GM23338 (cell line): Measurements from ENCODE around the gene RNF130. TPM values are rescaled to one million over a fixed set of nuclear protein-coding genes. Genes with fewer than 3 reads are reported as not detected.

Experiments used
- ATAC-seq: fragments of 200-7000 bp; cut with Tn5 transposase; 3 replicates; pipeline ENCODE4 v1.9.1; 2020
- DNase-seq: peaks from one replicate; pipeline ENCODE4 v3.0.0-alpha.2; 2015; ENCODE audit warnings: low spot score
- H2AFZ ChIP-seq: fragments of 200-600 bp; sonication (generic); 2 replicates; pipeline ENCODE4 v1.8.0; 2016; ENCODE audit warnings: antibody characterized with exemption, mild to moderate bottlenecking, moderate library complexity
- H3F3A ChIP-seq: fragments of 200-600 bp; sonication (generic); replicated peaks from 2 replicates; pipeline ENCODE4 v1.8.0; 2017; ENCODE audit warnings: antibody characterized with exemption, mixed run types, low read depth
- H3K27ac ChIP-seq: fragments of 200-600 bp; sonication (generic); 2 replicates; pipeline ENCODE4 v1.6.1; 2016; ENCODE audit warnings: low read depth
- H3K27me3 ChIP-seq: fragments of 200-600 bp; sonication (generic); 2 replicates; pipeline ENCODE4 v1.8.0; 2016; ENCODE audit warnings: mild to moderate bottlenecking, mixed run types, moderate library complexity; ENCODE audit not compliant: insufficient read depth
- H3K36me3 ChIP-seq: fragments of 200-600 bp; sonication (generic); 2 replicates; pipeline ENCODE4 v1.8.0; 2016; ENCODE audit warnings: mild to moderate bottlenecking; ENCODE audit not compliant: insufficient read depth
- H3K4me1 ChIP-seq: fragments of 200-600 bp; sonication (generic); 2 replicates; pipeline ENCODE4 v1.8.0; 2016; ENCODE audit warnings: mild to moderate bottlenecking, moderate library complexity; ENCODE audit not compliant: insufficient read depth
- H3K4me2 ChIP-seq: fragments of 200-600 bp; sonication (generic); 2 replicates; pipeline ENCODE4 v1.7.1; 2017; ENCODE audit warnings: mixed run types
- H3K4me3 ChIP-seq: fragments of 200-600 bp; sonication (generic); 2 replicates; pipeline ENCODE4 v1.6.1; 2016; ENCODE audit warnings: mixed run types
- H3K79me2 ChIP-seq: fragments of 200-600 bp; sonication (generic); replicated peaks from 2 replicates; pipeline ENCODE4 v1.8.0; 2017; ENCODE audit warnings: mild to moderate bottlenecking; ENCODE audit not compliant: insufficient read depth
- H3K9me2 ChIP-seq: fragments of 200-600 bp; sonication (generic); 2 replicates; pipeline ENCODE4 v1.8.0; 2017; ENCODE audit not compliant: insufficient read depth
- H4K20me1 ChIP-seq: fragments of 200-600 bp; sonication (generic); replicated peaks from 2 replicates; pipeline ENCODE4 v1.8.0; 2017; ENCODE audit warnings: mild to moderate bottlenecking; ENCODE audit not compliant: insufficient read depth
- H3K27ac Mint-ChIP-seq: 2 replicates; pipeline ENCODE4 v1.8.0; 2020; ENCODE audit warnings: inconsistent platforms, mild to moderate bottlenecking, moderate library complexity, mixed read lengths
- H3K27me3 Mint-ChIP-seq: 3 replicates; pipeline ENCODE4 v1.8.0; 2022; ENCODE audit warnings: low read depth, mild to moderate bottlenecking, moderate library complexity, mixed read lengths, inconsistent platforms; ENCODE audit not compliant: insufficient read depth, poor library complexity
- H3K36me3 Mint-ChIP-seq: 3 replicates; pipeline ENCODE4 v1.8.0; 2021; ENCODE audit warnings: low read depth, mild to moderate bottlenecking, inconsistent platforms, moderate library complexity, mixed read lengths
- H3K4me1 Mint-ChIP-seq: 3 replicates; pipeline ENCODE4 v1.8.0; 2020; ENCODE audit warnings: mild to moderate bottlenecking, inconsistent platforms, mixed read lengths
- H3K4me3 Mint-ChIP-seq: 3 replicates; pipeline ENCODE4 v1.8.0; 2021; ENCODE audit warnings: moderate library complexity, mild to moderate bottlenecking, inconsistent platforms, mixed read lengths
- H3K9me3 Mint-ChIP-seq: 3 replicates; pipeline ENCODE4 v1.8.0; 2020; ENCODE audit warnings: moderate library complexity, mild to moderate bottlenecking, inconsistent platforms, mixed read lengths
- CREB1 ChIP-seq: fragments of 250-450 bp; sonication (Bioruptor Pico); IDR thresholded peaks from 2 replicates; pipeline ENCODE4 v1.5.0; 2020; ENCODE audit warnings: low read depth, mild to moderate bottlenecking, moderate library complexity
- EZH2 ChIP-seq: fragments of 200-600 bp; sonication (generic); IDR thresholded peaks from one replicate; pipeline ENCODE4 v1.8.0; 2017; ENCODE audit warnings: antibody characterized with exemption, mild to moderate bottlenecking, low read depth; ENCODE audit not compliant: unreplicated experiment
- NANOG ChIP-seq: IDR thresholded peaks from 2 replicates; pipeline ENCODE4 v1.6.1; 2016; ENCODE audit warnings: antibody characterized with exemption, borderline replicate concordance
- POLR2AphosphoS5 ChIP-seq: IDR thresholded peaks from 2 replicates; pipeline ENCODE4 v1.6.1; 2016; ENCODE audit warnings: antibody characterized with exemption, low read depth
- STAT1 ChIP-seq: IDR thresholded peaks from one replicate; pipeline ENCODE4 v1.6.1; 2016; ENCODE audit warnings: antibody characterized with exemption; ENCODE audit not compliant: unreplicated experiment
- polyA plus RNA-seq: library from polyadenylated mRNA; unstranded; fragments of >200 nt; fragmentation: Nextera tagmentation; extraction: Ambion mirVana; gene quantifications from 2 replicates; pipeline ENCODE4 v1.2.1, GENCODE V29; 2016
- total RNA-seq: library from RNA; depleted of rRNA; stranded (reverse); fragments of >200 nt; shearing (Covaris generic); gene quantifications from 2 replicates; pipeline ENCODE4 v1.2.3, GENCODE V29; 2014
- TF ChIP-seq, protein P1 (sequence below), 2 experiments: fragments of 200-600 bp in 1 of 2; sonication (generic) in 1 of 2; conservative IDR thresholded peaks; 2 replicates each; pipeline versions ENCODE4 v1.5.1 to v1.6.1; 2016 to 2017; ENCODE audit warnings: antibody characterized with exemption in 2 of 2, low read depth in 2 of 2, mild to moderate bottlenecking in 2 of 2, moderate library complexity in 1 of 2
- TF ChIP-seq, protein P2 (sequence below): IDR thresholded peaks from 2 replicates; pipeline ENCODE4 v1.6.1; 2016; ENCODE audit warnings: antibody characterized with exemption
- TF ChIP-seq, protein P3 (sequence below): IDR thresholded peaks from one replicate; pipeline ENCODE4 v1.6.1; 2018; ENCODE audit warnings: antibody characterized with exemption; ENCODE audit not compliant: unreplicated experiment

The RNF130 gene
- total and polyA plus RNA-seq, 2 experiments from 2014 or later: 60.1 to 97.3 TPM

DNA sequence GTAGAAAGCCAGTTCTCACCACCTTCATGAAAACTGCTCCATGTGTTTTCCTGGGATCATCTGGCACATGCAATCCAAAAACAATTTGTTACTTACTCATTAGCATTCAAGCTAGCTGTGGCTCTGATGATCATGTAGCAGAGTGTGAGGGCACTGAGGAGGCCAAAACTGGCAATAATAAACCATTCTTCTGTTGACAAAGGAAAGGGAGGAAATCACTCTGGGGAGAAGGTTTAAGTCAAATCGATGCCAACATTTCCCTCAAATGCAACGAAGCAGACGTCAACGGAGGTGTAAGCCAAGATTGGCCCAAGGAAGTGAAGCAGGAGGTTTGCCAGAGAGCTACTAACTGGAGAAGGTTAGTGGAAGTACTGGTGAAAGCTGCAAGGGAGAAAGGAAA is 108.2 kb downstream of the RNF130 start:
- H3K4me3 Mint-ChIP-seq: no peak overlapping the region
- Histone ChIP-seq H3K4me2 (no peak overlapping the region), H3K79me2 (no peaks in the 10 kb centered on the region), H3K36me3 (no peaks in the 10 kb centered on the region), H3K27me3 (no peaks in the 10 kb centered on the region), H3K4me1 (no peaks in the 10 kb centered on the region), H2AFZ (no peak overlapping the region), H3K4me3 (no peak overlapping the region), H3K27ac (no peak overlapping the region), H3K9me2 (0 out of 2 replicates have a peak, but pooled peaks cover 3% of the 10 kb centered on the region), H4K20me1 (peaks cover 2% of the 10 kb centered on the region; the same call in 1 of the 2 replicates), H3F3A (no peaks in the 10 kb centered on the region)
- DNase-seq (no peak), ATAC-seq (no peak)
- TF ChIP-seq CREB1: no peak
- TF ChIP-seq, protein P1, sequence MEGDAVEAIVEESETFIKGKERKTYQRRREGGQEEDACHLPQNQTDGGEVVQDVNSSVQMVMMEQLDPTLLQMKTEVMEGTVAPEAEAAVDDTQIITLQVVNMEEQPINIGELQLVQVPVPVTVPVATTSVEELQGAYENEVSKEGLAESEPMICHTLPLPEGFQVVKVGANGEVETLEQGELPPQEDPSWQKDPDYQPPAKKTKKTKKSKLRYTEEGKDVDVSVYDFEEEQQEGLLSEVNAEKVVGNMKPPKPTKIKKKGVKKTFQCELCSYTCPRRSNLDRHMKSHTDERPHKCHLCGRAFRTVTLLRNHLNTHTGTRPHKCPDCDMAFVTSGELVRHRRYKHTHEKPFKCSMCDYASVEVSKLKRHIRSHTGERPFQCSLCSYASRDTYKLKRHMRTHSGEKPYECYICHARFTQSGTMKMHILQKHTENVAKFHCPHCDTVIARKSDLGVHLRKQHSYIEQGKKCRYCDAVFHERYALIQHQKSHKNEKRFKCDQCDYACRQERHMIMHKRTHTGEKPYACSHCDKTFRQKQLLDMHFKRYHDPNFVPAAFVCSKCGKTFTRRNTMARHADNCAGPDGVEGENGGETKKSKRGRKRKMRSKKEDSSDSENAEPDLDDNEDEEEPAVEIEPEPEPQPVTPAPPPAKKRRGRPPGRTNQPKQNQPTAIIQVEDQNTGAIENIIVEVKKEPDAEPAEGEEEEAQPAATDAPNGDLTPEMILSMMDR (conservative IDR thresholded peaks at IDR 0.05; ENCODE audit: low read depth in 2 of 2): no peak
- H3K9me3 Mint-ChIP-seq: no peaks in the 10 kb centered on the region
- peaks cover 40% of the 10 kb centered on the region for H3K36me3 Mint-ChIP-seq
- H3K27ac Mint-ChIP-seq: no peak overlapping the region
- peaks cover 4% of the 10 kb centered on the region; the same call in 2 of the 3 replicates for H3K4me1 Mint-ChIP-seq
- peaks cover 3% of the 10 kb centered on the region for H3K27me3 Mint-ChIP-seq

DNA sequence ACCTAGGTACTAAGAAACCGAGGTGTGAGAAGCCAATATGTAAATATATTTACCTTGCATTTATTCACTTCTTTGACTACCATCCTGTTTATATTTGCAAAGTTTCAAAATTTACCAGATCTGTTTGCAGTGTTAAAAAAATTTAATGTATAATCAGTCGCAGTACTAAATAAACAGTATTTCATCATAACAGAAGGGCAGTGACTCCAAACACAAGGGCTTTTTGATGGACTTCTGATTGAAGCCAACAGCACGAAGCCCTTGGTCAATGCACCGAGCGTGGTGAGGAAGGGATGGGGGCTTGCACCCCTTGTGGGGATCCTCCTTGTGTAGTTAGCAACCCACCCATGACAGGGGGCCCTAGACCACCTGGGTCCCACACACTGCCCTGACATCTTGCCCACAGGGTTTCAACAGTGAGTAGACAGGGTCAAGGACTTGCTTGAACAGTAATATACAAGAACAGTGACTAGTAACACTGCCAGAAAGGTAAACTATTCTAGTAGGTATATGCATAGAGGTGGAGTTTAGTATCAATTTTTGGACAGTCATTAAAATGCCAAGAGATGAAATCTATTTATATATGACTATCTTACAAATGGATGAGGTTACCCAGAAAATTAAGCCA is 111.2 kb downstream of the RNF130 start:
- TF ChIP-seq, protein P2, sequence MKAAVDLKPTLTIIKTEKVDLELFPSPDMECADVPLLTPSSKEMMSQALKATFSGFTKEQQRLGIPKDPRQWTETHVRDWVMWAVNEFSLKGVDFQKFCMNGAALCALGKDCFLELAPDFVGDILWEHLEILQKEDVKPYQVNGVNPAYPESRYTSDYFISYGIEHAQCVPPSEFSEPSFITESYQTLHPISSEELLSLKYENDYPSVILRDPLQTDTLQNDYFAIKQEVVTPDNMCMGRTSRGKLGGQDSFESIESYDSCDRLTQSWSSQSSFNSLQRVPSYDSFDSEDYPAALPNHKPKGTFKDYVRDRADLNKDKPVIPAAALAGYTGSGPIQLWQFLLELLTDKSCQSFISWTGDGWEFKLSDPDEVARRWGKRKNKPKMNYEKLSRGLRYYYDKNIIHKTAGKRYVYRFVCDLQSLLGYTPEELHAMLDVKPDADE: no peak
- TF ChIP-seq EZH2: no peak
- TF ChIP-seq POLR2AphosphoS5: no peak
- no peak for TF ChIP-seq NANOG
- no peak for TF ChIP-seq STAT1
- TF ChIP-seq, protein P3, sequence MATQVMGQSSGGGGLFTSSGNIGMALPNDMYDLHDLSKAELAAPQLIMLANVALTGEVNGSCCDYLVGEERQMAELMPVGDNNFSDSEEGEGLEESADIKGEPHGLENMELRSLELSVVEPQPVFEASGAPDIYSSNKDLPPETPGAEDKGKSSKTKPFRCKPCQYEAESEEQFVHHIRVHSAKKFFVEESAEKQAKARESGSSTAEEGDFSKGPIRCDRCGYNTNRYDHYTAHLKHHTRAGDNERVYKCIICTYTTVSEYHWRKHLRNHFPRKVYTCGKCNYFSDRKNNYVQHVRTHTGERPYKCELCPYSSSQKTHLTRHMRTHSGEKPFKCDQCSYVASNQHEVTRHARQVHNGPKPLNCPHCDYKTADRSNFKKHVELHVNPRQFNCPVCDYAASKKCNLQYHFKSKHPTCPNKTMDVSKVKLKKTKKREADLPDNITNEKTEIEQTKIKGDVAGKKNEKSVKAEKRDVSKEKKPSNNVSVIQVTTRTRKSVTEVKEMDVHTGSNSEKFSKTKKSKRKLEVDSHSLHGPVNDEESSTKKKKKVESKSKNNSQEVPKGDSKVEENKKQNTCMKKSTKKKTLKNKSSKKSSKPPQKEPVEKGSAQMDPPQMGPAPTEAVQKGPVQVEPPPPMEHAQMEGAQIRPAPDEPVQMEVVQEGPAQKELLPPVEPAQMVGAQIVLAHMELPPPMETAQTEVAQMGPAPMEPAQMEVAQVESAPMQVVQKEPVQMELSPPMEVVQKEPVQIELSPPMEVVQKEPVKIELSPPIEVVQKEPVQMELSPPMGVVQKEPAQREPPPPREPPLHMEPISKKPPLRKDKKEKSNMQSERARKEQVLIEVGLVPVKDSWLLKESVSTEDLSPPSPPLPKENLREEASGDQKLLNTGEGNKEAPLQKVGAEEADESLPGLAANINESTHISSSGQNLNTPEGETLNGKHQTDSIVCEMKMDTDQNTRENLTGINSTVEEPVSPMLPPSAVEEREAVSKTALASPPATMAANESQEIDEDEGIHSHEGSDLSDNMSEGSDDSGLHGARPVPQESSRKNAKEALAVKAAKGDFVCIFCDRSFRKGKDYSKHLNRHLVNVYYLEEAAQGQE: no peak
- H3K9me3 Mint-ChIP-seq: no peaks in the 10 kb centered on the region
- H3F3A ChIP-seq: no peaks in the 10 kb centered on the region
- no peak for ATAC-seq
- H3K27ac ChIP-seq: no peak overlapping the region
- 0 out of 2 replicates have a peak, but pooled peaks cover 3% of the 10 kb centered on the region for H3K36me3 ChIP-seq
- H3K4me3 Mint-ChIP-seq: no peak overlapping the region
- H3K4me3 ChIP-seq: no peak overlapping the region
- H3K9me2 ChIP-seq: 0 out of 2 replicates have a peak, but pooled peaks cover 3% of the 10 kb centered on the region
- H3K4me1 ChIP-seq: no peaks in the 10 kb centered on the region
- H3K4me2 ChIP-seq: no peak overlapping the region
- no peak for DNase-seq
- H3K27ac Mint-ChIP-seq: no peak overlapping the region
- H3K79me2 ChIP-seq: no peaks in the 10 kb centered on the region
- H3K27me3 Mint-ChIP-seq: peaks cover 2% of the 10 kb centered on the region
- no peaks in the 10 kb centered on the region for H3K4me1 Mint-ChIP-seq
- H4K20me1 ChIP-seq: peaks cover 2% of the 10 kb centered on the region; the same call in 1 of the 2 replicates
- H2AFZ ChIP-seq: no peak overlapping the region
- no peaks in the 10 kb centered on the region for H3K27me3 ChIP-seq
- H3K36me3 Mint-ChIP-seq: peaks cover 21% of the 10 kb centered on the region
